Kidney (tissue), 14 donors: ENCODE data around the gene SPARC. TPM values are rescaled to one million over a fixed set of nuclear protein-coding genes. Genes with fewer than 3 reads are reported as not detected.

Experiments used
- DNase-seq, 5 donors: peaks; one replicate each; pipeline ENCODE4 v3.0.0-alpha.2; 2013 to 2020
- FAIRE-seq: peaks from 2 replicates; lab custom pipeline; 2012; peaks lifted over from hg19 to GRCh38; lab: Jason Lieb, UNC
- H3K27ac ChIP-seq, 2 donors: one replicate each; pipeline ENCODE4 v1.7.0; 2013; ENCODE audit warnings: low read depth in 2 of 2, low read length in 2 of 2, inconsistent platforms in 1 of 2
- H3K27me3 ChIP-seq: one replicate; pipeline ENCODE4 v1.7.1; 2013; ENCODE audit warnings: low read length, inconsistent platforms; ENCODE audit not compliant: control insufficient read depth, insufficient read depth
- H3K36me3 ChIP-seq, 3 donors: one replicate each; pipeline versions ENCODE4 v1.7.0 to v1.7.1; 2013; ENCODE audit warnings: low read length in 3 of 3, control low read depth in 1 of 3, inconsistent platforms in 1 of 3; ENCODE audit not compliant: insufficient read depth in 3 of 3, control insufficient read depth in 2 of 3
- H3K4me1 ChIP-seq, 3 donors: one replicate each; pipeline versions ENCODE4 v1.7.0 to v1.7.1; 2013; ENCODE audit warnings: low read length in 3 of 3, inconsistent platforms in 1 of 3, low read depth in 1 of 3; ENCODE audit not compliant: control insufficient read depth in 2 of 3, insufficient read depth in 2 of 3
- H3K4me3 ChIP-seq, 3 donors: one replicate each; pipeline versions ENCODE4 v1.7.0 to v1.8.1; 2013; ENCODE audit warnings: low read length in 3 of 3, control low read depth in 1 of 3, inconsistent platforms in 1 of 3
- H3K9ac ChIP-seq, 3 donors: one replicate each; pipeline versions ENCODE4 v1.7.0 to v1.7.1; 2013; ENCODE audit warnings: low read length in 3 of 3, control low read depth in 1 of 3, inconsistent platforms in 1 of 3
- H3K9me3 ChIP-seq, 3 donors: one replicate each; pipeline versions ENCODE4 v1.7.0 to v1.7.1; 2013; ENCODE audit warnings: low read length in 3 of 3, control low read depth in 1 of 3, inconsistent platforms in 1 of 3; ENCODE audit not compliant: control insufficient read depth in 2 of 3, insufficient read depth in 1 of 3
- CTCF ChIP-seq: IDR thresholded peaks from 3 replicates; pipeline ENCODE4 v1.5.1; 2012; ENCODE audit warnings: mild to moderate bottlenecking, moderate library complexity, borderline replicate concordance; ENCODE audit not compliant: insufficient read depth; ENCODE audit errors: extremely low read depth
- intact Hi-C: fragments of 100-400 bp; cut with DNase I; formaldehyde crosslinking; loops from one replicate; pipeline ENCODE4 v1.11.1; 2022
- polyA plus RNA-seq: library from polyadenylated mRNA; stranded (reverse); fragments of 350-450 nt; fragmentation: Illumina TruSeq; extraction: RNeasy Lipid Tissue Mini Kit (QIAGEN cat#74804); gene quantifications from one replicate; pipeline ENCODE4 v1.2.3, GENCODE V29; 2014; ENCODE audit warnings: low read depth, low replicate concordance; ENCODE audit not compliant: insufficient read depth
- total RNA-seq: library from RNA; stranded (reverse); fragmentation: NEBNext Ultra II Directional; extraction: Animal tissue kit (Norgen Biotek cat#: 25700); gene quantifications from one replicate; pipeline ENCODE4 v1.2.1, GENCODE V29; 2021
- donor health status: control.
- donor health status: control.
- donor health status: control.
- donor health status: control.
- donor health status: control.
- donor health status: DM: yes; HTN: yes; CAD: no.
- donor health status: Normal renal cell carcinoma (clear cell type).

The SPARC gene
- total and polyA plus RNA-seq, 2 donors from 2014 or later, result 581 to 637 TPM

- no peak for TF ChIP-seq CTCF
- H3K27ac ChIP-seq, result no peak overlapping the region
These were observed 21.4 kb upstream of the SPARC start for GRCh38 chr5:151708126-151708525.

GRCh38 chr5:151707567-151707966, 20.9 kb upstream of the SPARC start:
- Histone ChIP-seq H3K4me3 (no peak overlapping the region), H3K36me3 (no peaks in the 10 kb centered on the region), H3K9me3 (no peaks in the 10 kb centered on the region), H3K9ac (no peak overlapping the region), H3K27me3 (no peaks in the 10 kb centered on the region), H3K27ac (no peak overlapping the region), H3K4me1 (peaks cover 0 to 2% (median 0%) of the 10 kb centered on the region in 3 donors)
- FAIRE-seq (no peak), DNase-seq (peak in 2 of 5 donors; percentile 34 to 84)
- intact Hi-C loops, result no loop called here
- TF ChIP-seq CTCF, result no peak

More at GRCh38 chr5:151708126-151708525, 21.4 kb upstream of the SPARC start:
- no peak for FAIRE-seq
- no peak for DNase-seq
- no peak overlapping the region for H3K4me3 ChIP-seq
- no peaks in the 10 kb centered on the region for H3K27me3 ChIP-seq
- H3K4me1 ChIP-seq, result peaks cover 0 to 2% (median 0%) of the 10 kb centered on the region in 3 donors
- intact Hi-C loops, result no loop called here
- H3K9ac ChIP-seq, result no peak overlapping the region
- H3K36me3 ChIP-seq, result no peaks in the 10 kb centered on the region
- H3K9me3 ChIP-seq, result no peaks in the 10 kb centered on the region

- Histone ChIP-seq H3K9ac (no peak overlapping the region), H3K27me3 (no peaks in the 10 kb centered on the region), H3K9me3 (no peaks in the 10 kb centered on the region), H3K27ac (no peak overlapping the region), H3K36me3 (no peaks in the 10 kb centered on the region), H3K4me3 (no peak overlapping the region), H3K4me1 (peaks cover 0 to 2% (median 0%) of the 10 kb centered on the region in 3 donors)
- TF ChIP-seq CTCF, result no peak
- DNase-seq (no peak), FAIRE-seq (no peak)
- intact Hi-C loops, result no loop called here
These were observed 20.2 kb upstream of the SPARC start for GRCh38 chr5:151706906-151707305.

- no peaks in the 10 kb centered on the region for H3K9me3 ChIP-seq
- no peak overlapping the region for H3K27ac ChIP-seq
- intact Hi-C loops, result no loop called here
- no peak for DNase-seq
- no peak overlapping the region for H3K9ac ChIP-seq
- no peak for FAIRE-seq
- no peaks in the 10 kb centered on the region for H3K36me3 ChIP-seq
- H3K4me3 ChIP-seq, result no peak overlapping the region
- no peaks in the 10 kb centered on the region for H3K27me3 ChIP-seq
- TF ChIP-seq CTCF, result no peak
- H3K4me1 ChIP-seq, result peaks cover 4 to 10% (median 7%) of the 10 kb centered on the region in 3 donors
These were observed 17.1 kb upstream of the SPARC start for GRCh38 chr5:151703780-151704179.
